Measurements from ENCODE around the gene TRIP10. TPM values are rescaled to one million over a fixed set of nuclear protein-coding genes. Genes with fewer than 3 reads are reported as not detected.
"Not testable (repeated sequence)": the region's sequence is repeated elsewhere in the genome, so short reads cannot be mapped to it uniquely, and the experiment has no call there.

Gene TRIP10
- total RNA-seq, 1 experiment from 2014 or later: 65.7 TPM

DNA sequence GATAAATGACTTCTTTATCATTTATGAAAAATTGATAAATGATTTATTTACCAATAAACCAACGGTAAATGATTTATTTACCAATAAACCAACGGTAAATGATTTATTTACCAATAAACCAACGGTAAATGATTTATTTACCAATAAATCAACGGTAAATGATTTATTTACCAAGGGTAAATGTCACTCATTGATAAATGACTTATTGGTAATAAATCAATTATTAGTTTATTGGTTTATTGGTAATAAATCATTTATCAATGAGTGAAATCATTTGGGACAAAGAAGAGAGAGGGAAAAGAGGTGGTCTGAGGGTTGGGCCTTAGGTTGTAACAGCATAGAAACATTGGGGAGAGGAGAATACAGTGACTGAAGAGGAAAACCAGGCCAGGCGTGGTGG lies 54.5 kb downstream of the TRIP10 start:
- no peak for DNase-seq (ENCODE audit: low spot score)

DNA sequence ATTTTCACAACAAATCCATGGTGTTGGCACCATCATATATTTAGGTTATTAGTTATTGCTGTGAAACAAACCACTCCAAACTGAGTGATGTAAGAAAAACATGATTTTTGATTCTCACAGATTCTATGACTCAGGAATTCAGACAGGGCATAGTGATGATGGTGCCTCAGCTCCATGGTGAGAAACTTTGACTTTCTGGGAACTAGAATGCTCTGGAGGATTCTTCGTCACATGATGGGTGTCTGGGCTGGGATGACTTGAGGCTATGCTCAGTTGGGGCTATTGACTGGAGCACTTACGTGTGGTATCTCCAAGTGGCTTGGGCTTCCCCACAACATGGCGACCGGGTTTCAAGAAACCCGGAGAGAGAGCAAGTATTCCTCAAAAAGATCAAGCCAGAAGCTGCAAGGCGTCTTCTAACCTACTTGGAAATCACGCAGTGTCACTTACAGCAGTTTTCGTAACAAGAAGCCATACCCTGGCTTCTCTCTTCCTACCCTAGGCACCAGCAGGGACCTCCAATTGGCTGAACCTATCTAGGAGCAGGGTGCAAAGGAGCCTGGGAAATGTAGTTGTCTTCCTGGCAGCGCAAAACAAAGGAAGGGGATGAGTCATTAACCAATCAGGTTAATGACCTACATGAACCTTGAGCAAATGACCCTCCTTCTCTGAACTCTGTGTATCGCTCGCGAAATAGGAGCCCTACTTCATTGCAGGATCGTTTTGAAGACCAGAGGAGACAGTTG lies 55.4 kb downstream of the TRIP10 start:
- no peak for DNase-seq (ENCODE audit: low spot score)

DNA sequence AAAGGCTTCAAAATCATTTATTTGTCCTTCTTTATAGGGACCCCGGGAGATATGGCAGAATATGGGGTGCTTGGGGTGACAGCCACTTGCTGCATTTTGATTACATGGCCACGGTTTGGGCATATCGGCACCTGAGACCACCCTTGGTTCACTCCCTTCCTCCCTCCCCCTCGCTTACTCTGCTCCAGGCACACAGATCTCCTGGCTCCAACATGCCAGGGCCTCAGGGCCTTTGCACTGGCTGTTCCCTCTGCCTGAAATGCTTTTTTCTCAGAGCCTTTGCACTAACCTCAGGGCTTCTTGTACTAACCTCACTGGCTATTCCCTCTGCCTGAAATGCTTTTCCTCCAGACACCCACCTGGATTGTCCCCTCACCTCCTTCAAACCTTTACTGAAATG lies 56.8 kb downstream of the TRIP10 start:
- DNase-seq (ENCODE audit: low spot score): no peak

DNA sequence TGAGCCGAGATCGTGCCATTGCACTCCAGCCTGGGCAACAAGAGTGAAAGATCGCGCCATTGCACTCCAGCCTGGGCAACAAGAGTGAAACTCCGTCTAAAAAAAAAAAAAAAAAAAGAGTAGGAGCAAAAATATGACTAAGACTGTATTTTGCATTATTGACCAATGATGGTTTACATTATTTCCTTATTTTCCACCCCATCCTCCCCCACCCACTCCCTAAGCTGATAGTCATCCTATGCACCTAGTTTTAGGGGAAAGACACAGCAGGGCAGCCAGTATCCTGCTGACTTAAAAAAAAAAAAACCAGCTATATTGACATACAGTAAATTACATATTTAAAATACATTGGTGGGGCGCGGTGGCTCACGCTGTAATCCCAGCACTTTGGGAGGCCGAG lies 58.2 kb downstream of the TRIP10 start:
- no peak for DNase-seq (ENCODE audit: low spot score)

DNA sequence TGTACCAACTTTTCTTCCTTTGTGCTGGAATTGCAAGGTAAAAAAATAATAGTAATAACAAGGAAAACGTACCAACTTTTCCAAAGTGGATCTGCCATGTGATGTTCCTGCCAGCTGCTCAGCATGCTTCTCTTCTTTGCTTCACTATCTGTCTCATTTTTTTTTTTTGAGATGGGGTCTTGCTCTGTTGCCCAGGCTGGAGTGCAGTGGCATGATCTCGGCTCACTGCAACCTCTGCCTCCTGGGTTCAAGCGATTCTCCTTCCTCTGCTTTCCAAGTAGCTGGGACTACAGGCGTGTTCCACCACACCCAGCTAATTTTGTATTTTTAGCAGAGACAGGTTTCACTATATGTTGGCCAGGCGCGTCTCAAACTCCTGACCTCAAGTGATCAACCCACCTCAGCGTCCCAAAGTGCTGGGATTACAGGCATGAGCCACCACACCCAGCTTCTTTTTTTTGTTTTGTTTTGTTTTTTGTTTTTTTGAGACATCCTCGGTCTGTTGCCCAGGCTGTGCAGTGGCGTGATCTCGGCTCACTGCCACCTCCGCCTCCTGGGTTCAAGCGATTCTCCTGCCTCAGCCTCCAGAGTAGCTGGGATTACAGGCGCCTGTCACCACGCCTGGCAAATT lies 60.8 kb downstream of the TRIP10 start:
- not testable (repeated sequence) for DNase-seq (ENCODE audit: low spot score)

DNA sequence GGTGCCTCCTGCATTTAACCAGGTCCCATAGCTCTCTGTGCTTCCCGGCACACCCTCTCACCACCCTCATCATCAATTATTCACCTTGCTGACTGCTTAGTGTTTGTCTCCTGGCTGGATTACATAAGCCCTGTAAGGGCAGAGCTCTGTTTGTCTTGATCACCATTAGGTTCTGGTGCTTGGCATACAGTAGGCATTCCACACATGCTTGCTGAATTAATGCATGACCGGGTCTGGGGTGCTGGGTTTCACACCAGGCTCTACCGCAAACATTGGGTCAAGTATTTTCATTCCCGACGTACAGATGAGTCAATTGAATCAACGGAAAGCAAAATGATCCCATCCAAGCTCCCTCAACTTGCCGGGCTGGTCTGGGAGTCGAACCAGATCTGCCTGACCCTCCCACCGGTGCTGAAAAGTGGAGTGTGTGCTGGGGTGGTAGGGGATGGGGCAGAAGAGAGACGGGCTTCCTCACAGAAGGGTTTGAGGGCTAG lies 61.6 kb downstream of the TRIP10 start:
- DNase-seq (ENCODE audit: low spot score): peak; percentile 45

Other genes with a start within 250 kb of the TRIP10 start
- not detected in 2 replicates for gene TUBB4A, start 237.4 kb upstream of the TRIP10 start, total RNA-seq (2014; rRNA removed; shearing (Covaris generic))
- gene TNFSF9, start 208.7 kb upstream of the TRIP10 start, total RNA-seq (2014; rRNA removed; shearing (Covaris generic)): 3.0 and 3.1 TPM in 2 replicates
- gene CD70, start 148.5 kb upstream of the TRIP10 start, total RNA-seq (2014; rRNA removed; shearing (Covaris generic)): not detected in 2 replicates
- not detected in 2 replicates for gene TNFSF14, start 69.5 kb upstream of the TRIP10 start, total RNA-seq (2014; rRNA removed; shearing (Covaris generic))
- gene C3, start 19.0 kb upstream of the TRIP10 start, total RNA-seq (2014; rRNA removed; shearing (Covaris generic)): 0.64 TPM in 1 of 2 replicates, not detected in the other
- gene GPR108, start 2.1 kb upstream of the TRIP10 start, total RNA-seq (2014; rRNA removed; shearing (Covaris generic)): 43.8 and 74.2 TPM in 2 replicates
- gene SH2D3A, start 27.8 kb downstream of the TRIP10 start, total RNA-seq (2014; rRNA removed; shearing (Covaris generic)): 110 and 119 TPM in 2 replicates
- 0.15 and 0.57 TPM in 2 replicates for gene VAV1, start 33.0 kb downstream of the TRIP10 start, total RNA-seq (2014; rRNA removed; shearing (Covaris generic))
- gene ADGRE1, start 147.9 kb downstream of the TRIP10 start, total RNA-seq (2014; rRNA removed; shearing (Covaris generic)): not detected in 2 replicates